HG02943 (cell line): Measurements from ENCODE around the gene CRYBG1.
A peak's percentile ranks its signal among the peaks of the same experiment; 100 is the strongest.
"Not testable (repeated sequence)": the region's sequence is repeated elsewhere in the genome, so short reads cannot be mapped to it uniquely, and the experiment has no call there.

ENCODE experiments used
- ATAC-seq: cut with Tn5 transposase; IDR thresholded peaks from one replicate; pipeline ENCODE4 v1.9.1; 2021; ENCODE audit warnings: mild to moderate bottlenecking, low read depth, moderate library complexity; ENCODE audit not compliant: unreplicated experiment

The CRYBG1 gene

DNA sequence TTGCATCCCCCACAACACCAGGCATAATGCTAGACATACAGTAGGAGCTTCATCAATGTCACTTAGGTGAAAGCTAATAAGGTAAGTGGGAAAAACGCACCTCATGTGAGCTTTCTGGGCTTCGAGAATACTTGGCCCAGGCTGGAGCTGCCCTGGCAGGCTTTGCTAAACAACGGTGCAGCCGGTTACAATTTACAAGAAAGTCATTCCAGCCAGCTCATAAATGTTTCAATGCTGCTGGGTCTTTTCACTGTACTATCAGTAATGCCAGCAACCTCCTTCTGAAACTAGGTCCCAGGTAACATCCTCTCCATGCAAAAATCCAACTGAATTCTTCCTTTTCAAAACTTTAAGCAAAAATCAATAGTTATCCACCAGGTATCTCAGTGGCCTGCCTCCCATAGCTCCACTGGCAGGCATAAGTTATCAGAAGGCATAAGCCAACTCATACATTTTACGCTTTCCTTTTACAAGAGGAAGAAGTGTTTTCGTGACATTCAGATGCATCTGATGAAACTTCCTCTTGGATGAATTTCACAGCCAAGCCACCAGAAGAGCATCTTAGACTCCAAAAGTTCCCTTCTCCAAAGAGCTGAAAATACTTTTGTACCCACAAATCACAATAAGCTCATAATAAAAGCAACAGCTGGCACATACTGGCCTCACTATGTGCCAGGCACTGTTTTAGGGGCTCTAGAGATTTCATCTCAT is 212.5 kb downstream of the CRYBG1 start:
- ATAC-seq = no peak

DNA sequence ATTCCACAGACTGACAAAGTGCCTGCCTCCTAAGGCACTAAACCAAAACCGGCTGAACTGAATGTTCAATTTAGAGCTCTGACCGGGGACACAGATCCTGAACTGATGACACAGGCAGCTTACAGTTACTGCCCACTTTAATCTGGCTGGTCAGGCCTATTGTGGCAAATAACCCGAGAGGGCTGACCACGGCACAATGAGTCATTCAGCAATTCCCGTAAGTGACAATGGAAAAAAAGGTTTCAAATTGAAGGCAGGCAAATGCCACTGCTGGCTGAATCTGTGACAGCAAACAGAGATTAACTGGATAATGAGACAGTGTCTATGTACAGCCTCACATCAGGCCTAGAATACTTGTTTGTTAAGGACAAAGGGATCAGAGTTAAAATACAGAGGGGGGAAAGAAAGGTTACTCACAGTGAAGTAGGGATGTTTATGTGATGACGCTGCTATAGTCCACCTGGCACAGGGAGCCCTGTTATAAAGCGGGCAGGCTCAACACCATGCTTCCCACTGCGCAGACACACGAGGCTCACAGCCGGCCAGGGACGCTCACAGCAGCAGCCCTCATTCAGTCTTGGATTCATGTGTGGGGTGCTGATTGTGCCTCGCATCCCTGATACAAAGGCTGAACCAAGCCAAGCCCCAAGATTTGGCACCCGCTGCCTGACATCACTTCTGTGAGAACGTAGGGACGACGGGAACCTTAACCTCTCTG is 214.4 kb downstream of the CRYBG1 start:
- ATAC-seq = no peak

DNA sequence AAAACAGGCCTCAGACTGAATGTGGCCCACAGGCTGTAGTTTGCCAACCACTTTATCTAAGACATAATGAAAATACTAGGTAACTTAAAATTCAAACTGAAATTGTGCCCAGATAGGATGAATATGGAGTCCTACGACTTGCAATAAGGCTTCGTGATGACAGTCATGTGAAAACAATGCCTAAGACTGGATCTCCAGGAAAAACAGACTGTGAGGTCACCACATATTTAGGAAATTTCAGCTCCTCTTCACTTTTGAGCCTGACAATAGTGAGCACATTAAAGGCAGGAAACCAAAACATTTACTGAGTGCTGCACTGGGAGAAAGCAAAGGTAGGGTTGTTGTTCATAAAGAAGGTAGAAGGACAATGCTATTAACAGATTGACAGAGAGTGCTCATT is 218.8 kb downstream of the CRYBG1 start:
- ATAC-seq = no peak

GRCh38 chr6:106581468-106581867 is 221.0 kb downstream of the CRYBG1 start:
- no peak for ATAC-seq

GRCh38 chr6:106586815-106587415 is 226.4 kb downstream of the CRYBG1 start:
- no peak for ATAC-seq

DNA sequence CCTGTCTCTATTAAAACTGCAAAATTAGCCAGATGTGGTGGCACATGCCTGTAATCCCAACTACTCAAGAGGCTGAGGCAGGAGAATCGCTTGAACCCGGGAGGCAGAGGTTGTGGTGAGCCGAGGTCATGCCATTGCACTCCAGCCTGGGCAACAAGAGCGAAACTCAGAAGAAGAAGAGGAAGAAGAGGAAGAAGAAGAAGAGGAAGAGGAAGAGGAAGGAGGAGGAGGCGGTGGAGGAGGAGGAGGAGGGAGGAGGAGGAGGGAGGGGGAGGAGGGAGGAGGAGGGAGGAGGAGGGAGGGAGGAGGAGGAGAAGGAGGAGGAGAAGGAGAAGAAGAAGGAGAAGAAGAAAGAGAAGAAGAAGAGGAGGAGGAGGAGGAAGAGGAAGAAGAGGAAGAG is 228.4 kb downstream of the CRYBG1 start:
- not testable (repeated sequence) for ATAC-seq

GRCh38 chr6:106591111-106591825 is 230.8 kb downstream of the CRYBG1 start:
- no peak for ATAC-seq

DNA sequence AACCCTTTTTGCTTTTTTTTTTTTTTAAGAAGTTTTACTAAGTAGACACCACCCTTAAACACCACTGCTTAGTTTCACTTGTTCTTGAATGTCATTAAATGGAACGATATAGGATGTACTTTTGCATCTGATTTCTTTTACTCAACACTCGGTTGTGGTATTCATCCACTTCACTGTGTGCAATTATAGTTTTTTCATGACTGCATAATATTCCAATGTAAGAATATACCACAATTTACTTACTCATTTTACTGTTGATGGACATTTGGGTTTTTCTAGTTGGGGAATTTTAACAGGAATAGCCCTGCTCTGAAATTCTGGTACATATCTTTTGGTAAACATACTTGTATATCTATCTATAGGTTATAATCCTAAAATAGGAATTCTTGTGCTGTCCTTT is 238.9 kb downstream of the CRYBG1 start:
- no peak for ATAC-seq

- ATAC-seq = no peak
Measured at GRCh38 chr6:106600329-106600728, 239.8 kb downstream of the CRYBG1 start.

DNA sequence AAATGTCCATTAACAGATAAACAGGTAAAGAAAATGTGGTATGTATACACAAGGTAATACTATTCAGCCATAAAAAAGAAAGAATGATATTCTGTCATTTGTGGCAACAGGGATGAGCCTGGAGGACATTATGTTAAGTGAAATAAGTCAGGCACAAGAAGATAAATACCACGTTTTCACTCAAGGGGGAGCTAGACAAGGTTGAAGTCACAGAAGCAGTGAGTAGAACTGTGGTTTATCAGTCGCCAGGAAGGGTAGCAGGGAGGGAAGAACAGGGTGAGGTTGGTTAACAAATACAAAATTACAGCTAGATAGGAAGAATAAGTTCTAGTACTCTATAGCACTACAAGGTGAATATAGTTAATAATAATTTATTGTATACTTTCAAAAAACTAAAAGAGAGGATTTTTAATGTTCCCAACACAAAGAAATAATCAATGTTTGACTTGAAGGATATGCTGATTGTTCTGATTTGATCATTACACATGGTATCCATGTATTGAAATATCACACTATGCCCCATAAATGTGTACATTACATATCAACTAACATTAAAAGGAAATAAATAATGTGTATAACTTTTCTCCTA is 247.7 kb downstream of the CRYBG1 start:
- ATAC-seq = peak; percentile 73

- no peak for ATAC-seq
Measured at GRCh38 chr6:106609699-106610098, 249.2 kb downstream of the CRYBG1 start.

- ATAC-seq = no peak
Measured at GRCh38 chr6:106611030-106611429, 250.5 kb downstream of the CRYBG1 start.

GRCh38 chr6:106612671-106613416 is 252.3 kb downstream of the CRYBG1 start:
- no peak for ATAC-seq

DNA sequence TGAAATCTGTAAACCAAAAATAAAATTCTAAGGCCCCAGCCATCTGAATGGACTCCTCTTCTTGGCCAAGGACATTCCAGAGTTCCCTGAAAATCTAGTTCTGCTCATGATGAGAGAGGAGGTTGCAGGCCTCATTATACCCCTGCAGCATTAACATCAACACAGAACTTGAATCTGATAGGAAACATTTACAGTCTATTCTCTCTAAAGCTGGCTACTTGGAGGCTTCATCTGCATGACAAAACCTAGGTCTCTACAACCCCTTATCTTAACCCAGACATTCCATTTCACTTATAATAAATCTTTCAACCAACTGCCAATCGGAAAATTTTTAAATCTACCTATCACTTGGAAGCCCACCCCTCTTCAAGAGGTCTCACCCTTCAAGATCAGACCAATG is 253.1 kb downstream of the CRYBG1 start:
- no peak for ATAC-seq

DNA sequence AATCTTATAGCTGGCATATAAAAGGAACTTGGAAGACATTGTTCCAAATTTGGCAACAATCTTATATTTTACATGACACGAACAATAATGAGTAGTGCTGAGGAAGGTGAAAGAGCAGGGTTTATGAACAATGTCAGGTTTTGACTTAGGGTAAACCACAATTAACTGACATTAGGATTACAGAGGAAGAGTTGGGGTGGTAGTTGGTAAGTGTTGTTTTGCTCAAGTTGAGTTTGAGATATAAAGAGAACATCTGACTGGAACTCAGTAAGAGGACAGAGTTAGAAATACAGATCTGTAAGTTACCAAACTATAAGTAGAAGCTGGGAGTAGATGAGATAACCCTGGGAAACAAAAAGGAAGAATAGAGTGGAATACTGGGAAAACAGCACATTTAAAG is 253.6 kb downstream of the CRYBG1 start:
- ATAC-seq = no peak

GRCh38 chr6:106614592-106615257 is 254.2 kb downstream of the CRYBG1 start:
- no peak for ATAC-seq

DNA sequence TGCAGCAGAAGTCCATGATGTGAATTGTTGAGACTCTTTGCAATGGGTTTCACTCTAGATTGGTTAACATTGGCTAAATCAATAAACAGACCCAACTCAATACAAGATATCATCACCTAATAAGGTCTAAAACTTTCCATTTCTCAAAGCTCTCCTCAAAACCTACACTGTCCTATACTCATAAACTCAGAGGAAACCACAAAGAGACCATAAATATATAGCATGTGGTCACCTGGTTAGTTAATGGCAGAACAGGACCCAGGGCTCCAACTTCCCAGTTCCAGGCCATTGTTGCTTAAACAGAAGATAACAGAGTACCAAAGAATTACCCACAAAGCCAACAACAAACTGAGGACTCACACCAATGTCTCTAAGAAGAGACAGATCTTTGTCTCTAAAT is 256.8 kb downstream of the CRYBG1 start:
- ATAC-seq = peak; percentile 70

- no peak for ATAC-seq
Measured at GRCh38 chr6:106617857-106618256, 257.3 kb downstream of the CRYBG1 start.

GRCh38 chr6:106618324-106618723 is 257.8 kb downstream of the CRYBG1 start:
- no peak for ATAC-seq

- ATAC-seq = no peak
Measured at GRCh38 chr6:106619223-106619622, 258.7 kb downstream of the CRYBG1 start.
